Adrenal gland (tissue), 5 donors: Measurements from ENCODE around the gene CREBBP.

Source experiments
- CTCF ChIP-seq, 6 experiments: fragments of 450-650 bp in 4 of 6; fragments of 200-600 bp in 2 of 6; sonication (generic) in 1 of 6; IDR thresholded peaks; 1 replicate in 5 of 6; 2 replicates in 1 of 6; pipeline versions ENCODE4 v1.5.1 to v1.8.0; 2016 to 2021; ENCODE audit warnings: antibody characterized with exemption in 6 of 6, mild to moderate bottlenecking in 2 of 6, moderate library complexity in 1 of 6
- POLR2A ChIP-seq, 2 donors: fragments of 450-650 bp; IDR thresholded peaks; one replicate each; pipeline ENCODE4 v1.6.1; 2017; ENCODE audit warnings: antibody characterized with exemption in 2 of 2, mild to moderate bottlenecking in 2 of 2, moderate library complexity in 1 of 2
- donor health status: DM: no; HTN: no; CAD: no.

GRCh38 chr16:3821184-3821583 lies 59.3 kb downstream of the CREBBP start:
- TF ChIP-seq CTCF (IDR thresholded peaks at IDR 0.05) (no peak), POLR2A (IDR thresholded peaks at IDR 0.05) (no peak)
